A549 (cell line): ENCODE results near the gene SKIC8. TPM values are rescaled to one million over a fixed set of nuclear protein-coding genes. Genes with fewer than 3 reads are reported as not detected.
"Not testable (repeated sequence)": the region's sequence is repeated elsewhere in the genome, so short reads cannot be mapped to it uniquely, and the experiment has no call there.

ENCODE experiments used
- ATAC-seq, 2 experiments: fragments of 200-7000 bp in 1 of 2; fragments of >200 bp in 1 of 2; cut with Nextera tagmentation in 1 of 2; cut with Tn5 transposase in 1 of 2; 3 replicates each; pipeline versions ENCODE4 v1.8.0 to v1.9.1; 2018 to 2020; ENCODE audit warnings: mild to moderate bottlenecking in 1 of 2, moderate library complexity in 1 of 2
- CTCF ChIA-PET: fragments of 300-600 bp; sonication (Branson Sonifier 250); formaldehyde crosslinking; extraction: SDS; loops from one replicate; lab custom pipeline; 2021; ENCODE audit warnings: antibody characterized with exemption, inconsistent platforms; lab: Yijun Ruan, JAX
- POLR2A ChIA-PET: fragments of 350-600 bp; formaldehyde crosslinking; extraction: SDS; loops from one replicate; lab custom pipeline; 2021; ENCODE audit warnings: antibody characterized with exemption, inconsistent platforms; lab: Yijun Ruan, JAX
- DNase-seq, 2 experiments: peaks; one replicate each; pipeline versions ENCODE4 v3.0.0 to v3.0.0-alpha.2; 2011 to 2016; ENCODE audit warnings: low read depth in 1 of 2, low spot score in 1 of 2
- FAIRE-seq: peaks from 2 replicates; lab custom pipeline; 2011; peaks lifted over from hg19 to GRCh38; lab: Jason Lieb, UNC
- H3K27ac ChIP-seq, 2 experiments: fragments of >200 bp; sonication (Bioruptor Twin); formaldehyde crosslinking; 3 replicates each; pipeline ENCODE4 v1.5.1; 2016 to 2017
- H3K4me1 ChIP-seq: fragments of >200 bp; sonication (Bioruptor Twin); formaldehyde crosslinking; 3 replicates; pipeline ENCODE4 v1.6.1; 2016
- H3K4me2 ChIP-seq: fragments of >200 bp; sonication (Bioruptor Twin); formaldehyde crosslinking; 3 replicates; pipeline ENCODE4 v1.6.1; 2016
- H3K4me3 ChIP-seq: fragments of >200 bp; sonication (Bioruptor Twin); formaldehyde crosslinking; 3 replicates; pipeline ENCODE4 v1.5.1; 2016
- H3K9me3 ChIP-seq: fragments of >200 bp; sonication (Bioruptor Twin); formaldehyde crosslinking; 3 replicates; pipeline ENCODE4 v1.6.1; 2016
- CBX8 ChIP-seq: fragments of 200-600 bp; sonication (generic); IDR thresholded peaks from 2 replicates; pipeline ENCODE4 v1.6.1; 2016
- CHD2 ChIP-seq: fragments of 150-350 bp; IDR thresholded peaks from 2 replicates; pipeline ENCODE4 v1.6.1; 2014; ENCODE audit warnings: low read length; ENCODE audit not compliant: partially characterized antibody
- CHD4 ChIP-seq: fragments of 200-600 bp; sonication (generic); IDR thresholded peaks from 2 replicates; pipeline ENCODE4 v1.6.1; 2016; ENCODE audit warnings: antibody characterized with exemption, mild to moderate bottlenecking, borderline replicate concordance
- ESRRA ChIP-seq: fragments of 150-350 bp; IDR thresholded peaks from 2 replicates; pipeline ENCODE4 v1.6.1; 2014; ENCODE audit warnings: mild to moderate bottlenecking, low read length, borderline replicate concordance
- FOSB ChIP-seq: fragments of 250-450 bp; sonication (Bioruptor Pico); IDR thresholded peaks from 2 replicates; pipeline ENCODE4 v1.5.0; 2020; ENCODE audit warnings: mild to moderate bottlenecking, moderate library complexity
- HDAC2 ChIP-seq: fragments of 200-600 bp; sonication (generic); IDR thresholded peaks from 2 replicates; pipeline ENCODE4 v1.6.1; 2016
- KDM5A ChIP-seq: fragments of 200-600 bp; sonication (generic); IDR thresholded peaks from 2 replicates; pipeline ENCODE4 v1.6.1; 2016; ENCODE audit warnings: antibody characterized with exemption, mild to moderate bottlenecking
- NPAS2 ChIP-seq: fragments of 250-450 bp; sonication (Bioruptor Pico); IDR thresholded peaks from 2 replicates; pipeline ENCODE4 v1.8.0; 2022; ENCODE audit warnings: mild to moderate bottlenecking, moderate library complexity, borderline replicate concordance
- NR3C1 ChIP-seq: fragments of >200 bp; sonication (Bioruptor Twin); formaldehyde crosslinking; IDR thresholded peaks from 3 replicates; pipeline ENCODE4 v1.6.1; 2017
- PBX3 ChIP-seq: IDR thresholded peaks from 2 replicates; pipeline ENCODE4 v1.6.1; 2012
- POLR2A ChIP-seq: IDR thresholded peaks from 2 replicates; pipeline ENCODE4 v1.6.1; 2012; ENCODE audit warnings: mild to moderate bottlenecking, low read length
- POLR2AphosphoS2 ChIP-seq: conservative IDR thresholded peaks from 2 replicates; pipeline ENCODE4 v1.6.1; 2012; ENCODE audit warnings: low read length, improper control_type of control experiment, inconsistent platforms
- RAD21 ChIP-seq, 2 experiments: fragments of >200 bp in 1 of 2; sonication (Bioruptor Twin) in 1 of 2; formaldehyde crosslinking in 1 of 2; IDR thresholded peaks in 1 of 2; conservative IDR thresholded peaks in 1 of 2; 2 replicates in 1 of 2; 3 replicates in 1 of 2; pipeline ENCODE4 v1.6.1; 2012 to 2018; ENCODE audit warnings: inconsistent platforms in 1 of 2
- RARB ChIP-seq: fragments of 250-450 bp; sonication (Bioruptor Pico); IDR thresholded peaks from 2 replicates; pipeline ENCODE4 v1.8.0; 2021; ENCODE audit warnings: mild to moderate bottlenecking, moderate library complexity
- TP53 ChIP-seq: fragments of 250-450 bp; sonication (Bioruptor Pico); IDR thresholded peaks from 2 replicates; pipeline ENCODE4 v1.5.0; 2021; ENCODE audit warnings: mild to moderate bottlenecking, moderate library complexity
- ZC3H11A ChIP-seq: fragments of 450-650 bp; IDR thresholded peaks from 2 replicates; pipeline ENCODE4 v1.6.1; 2014; ENCODE audit warnings: antibody characterized with exemption, mild to moderate bottlenecking
- ZFP36 ChIP-seq: fragments of 450-650 bp; IDR thresholded peaks from 2 replicates; pipeline ENCODE4 v1.6.1; 2014; ENCODE audit warnings: borderline replicate concordance; ENCODE audit not compliant: partially characterized antibody
- ZNF302 ChIP-seq: fragments of 250-450 bp; sonication (Bioruptor Pico); IDR thresholded peaks from 2 replicates; pipeline ENCODE4 v1.9.0; 2021; ENCODE audit warnings: inconsistent platforms, mild to moderate bottlenecking, moderate library complexity
- WGBS: methylation state at CpG from one replicate; pipeline ENCODE4 v1.1.6; 2017; ENCODE audit errors: missing lambda C conversion rate; 5-methylcytosine and 5-hydroxymethylcytosine counted together
- polyA plus RNA-seq, 4 experiments: library from polyadenylated mRNA; depleted of rRNA in 3 of 4; stranded (reverse); fragments of >200 nt; fragmentation: RNase III in 1 of 4; extraction: RNeasy Plus Mini Kit Qiagen cat#74134 plus additional on column Dnase treatment in 1 of 4; gene quantifications; 2 replicates in 3 of 4; 3 replicates in 1 of 4; pipeline ENCODE4 v1.2.3, GENCODE V29; 2011 to 2017
- TF ChIP-seq, protein P1 (sequence below): fragments of 250-450 bp; sonication (Bioruptor Pico); IDR thresholded peaks from 2 replicates; pipeline ENCODE4 v1.5.0; 2020; ENCODE audit warnings: low read depth, mild to moderate bottlenecking, moderate library complexity
- TF ChIP-seq, protein P2 (sequence below): fragments of 150-350 bp; IDR thresholded peaks from 2 replicates; pipeline ENCODE4 v1.6.1; 2014; ENCODE audit warnings: low read depth, mild to moderate bottlenecking, low read length

The SKIC8 gene
- polyA plus RNA-seq, 2 of the 4 experiments (the other 2 are of a cell fraction) = 143 to 177 TPM

GRCh38 chr15:78247911-78248310 lies 51.5 kb downstream of the SKIC8 start:
- no peaks in the 10 kb centered on the region for H3K4me1 ChIP-seq
- H3K4me2 ChIP-seq = no peak overlapping the region
- TF ChIP-seq POLR2AphosphoS2 (no peak), RARB (CRISPR knock-in tag) (no peak), PBX3 (no peak), CHD4 (no peak), POLR2A (no peak), ESRRA (no peak), ZC3H11A (no peak), ZNF302 (CRISPR knock-in tag) (no peak), CHD2 (no peak), HDAC2 (no peak), NPAS2 (CRISPR knock-in tag) (no peak), ZFP36 (no peak), FOSB (CRISPR knock-in tag) (no peak), RAD21 (conservative IDR thresholded peaks at IDR 0.05 in 1 of 2, IDR thresholded peaks at IDR 0.05 in 1 of 2) (no peak), CBX8 (no peak), KDM5A (no peak), NR3C1 (no peak), TP53 (CRISPR knock-in tag) (no peak)
- TF ChIP-seq, protein P1, sequence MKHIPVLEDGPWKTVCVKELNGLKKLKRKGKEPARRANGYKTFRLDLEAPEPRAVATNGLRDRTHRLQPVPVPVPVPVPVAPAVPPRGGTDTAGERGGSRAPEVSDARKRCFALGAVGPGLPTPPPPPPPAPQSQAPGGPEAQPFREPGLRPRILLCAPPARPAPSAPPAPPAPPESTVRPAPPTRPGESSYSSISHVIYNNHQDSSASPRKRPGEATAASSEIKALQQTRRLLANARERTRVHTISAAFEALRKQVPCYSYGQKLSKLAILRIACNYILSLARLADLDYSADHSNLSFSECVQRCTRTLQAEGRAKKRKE (CRISPR knock-in tag) = no peak
- TF ChIP-seq, protein P2, sequence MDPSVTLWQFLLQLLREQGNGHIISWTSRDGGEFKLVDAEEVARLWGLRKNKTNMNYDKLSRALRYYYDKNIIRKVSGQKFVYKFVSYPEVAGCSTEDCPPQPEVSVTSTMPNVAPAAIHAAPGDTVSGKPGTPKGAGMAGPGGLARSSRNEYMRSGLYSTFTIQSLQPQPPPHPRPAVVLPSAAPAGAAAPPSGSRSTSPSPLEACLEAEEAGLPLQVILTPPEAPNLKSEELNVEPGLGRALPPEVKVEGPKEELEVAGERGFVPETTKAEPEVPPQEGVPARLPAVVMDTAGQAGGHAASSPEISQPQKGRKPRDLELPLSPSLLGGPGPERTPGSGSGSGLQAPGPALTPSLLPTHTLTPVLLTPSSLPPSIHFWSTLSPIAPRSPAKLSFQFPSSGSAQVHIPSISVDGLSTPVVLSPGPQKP = no peak
- POLR2A ChIA-PET = no interaction called here
- H3K4me3 ChIP-seq = no peak overlapping the region
- FAIRE-seq (no peak), DNase-seq (no peak), ATAC-seq (no peak)
- H3K9me3 ChIP-seq = no peaks in the 10 kb centered on the region
- CTCF ChIA-PET = interaction anchor here (0.8 to 1.2 kb wide), 4 partner anchors 53 to 289 kb away, joined by 3 to 4 read pairs (median 3); no protein-coding TSS in a partner anchor
- no peak overlapping the region for H3K27ac ChIP-seq
- 0% methylated on average over 1 of the region's 1 CpG for WGBS

DNA sequence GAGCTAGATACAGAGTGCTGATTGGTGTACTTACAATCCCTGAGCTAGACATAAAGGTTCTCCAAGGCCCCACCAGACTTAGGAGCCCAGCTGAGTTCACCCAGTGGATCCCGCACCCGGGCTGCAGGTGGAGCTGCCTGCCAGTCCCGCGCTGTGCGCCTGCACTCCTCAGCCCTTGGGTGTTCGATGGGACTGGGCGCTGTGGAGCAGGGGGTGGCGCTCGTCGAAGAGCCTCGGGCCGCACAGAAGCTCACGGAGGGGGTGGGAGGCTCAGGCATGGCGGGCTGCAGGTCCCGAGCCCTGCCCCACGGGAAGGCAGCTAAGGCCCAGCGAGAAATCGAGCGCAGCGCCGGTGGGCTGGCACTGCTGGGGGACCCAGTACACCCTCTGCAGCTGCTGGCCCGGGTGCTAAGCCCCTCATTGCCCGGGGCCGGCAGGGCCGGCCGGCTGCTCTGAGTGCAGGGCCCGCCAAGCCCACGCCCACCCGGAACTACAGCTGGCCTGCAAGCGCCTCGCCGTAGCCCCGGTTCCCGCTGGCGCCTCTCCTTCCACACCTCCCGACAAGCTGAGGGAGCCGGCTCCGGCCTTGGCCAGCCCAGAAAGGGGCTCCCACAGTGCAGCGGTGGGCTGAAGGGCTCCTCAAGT lies 53.3 kb downstream of the SKIC8 start:
- H3K4me3 ChIP-seq, H3K27ac ChIP-seq, H3K9me3 ChIP-seq, POLR2A ChIA-PET, FAIRE-seq, H3K4me1 ChIP-seq, ATAC-seq, H3K4me2 ChIP-seq, DNase-seq: not testable (repeated sequence)
- 79% methylated on average over 20 of the region's 39 CpGs for WGBS
- CTCF ChIA-PET = interaction anchor here (0.7 to 9.2 kb wide), 5 partner anchors 12 to 135 kb away, joined by 3 to 251 read pairs (median 27); no protein-coding TSS in a partner anchor

DNA sequence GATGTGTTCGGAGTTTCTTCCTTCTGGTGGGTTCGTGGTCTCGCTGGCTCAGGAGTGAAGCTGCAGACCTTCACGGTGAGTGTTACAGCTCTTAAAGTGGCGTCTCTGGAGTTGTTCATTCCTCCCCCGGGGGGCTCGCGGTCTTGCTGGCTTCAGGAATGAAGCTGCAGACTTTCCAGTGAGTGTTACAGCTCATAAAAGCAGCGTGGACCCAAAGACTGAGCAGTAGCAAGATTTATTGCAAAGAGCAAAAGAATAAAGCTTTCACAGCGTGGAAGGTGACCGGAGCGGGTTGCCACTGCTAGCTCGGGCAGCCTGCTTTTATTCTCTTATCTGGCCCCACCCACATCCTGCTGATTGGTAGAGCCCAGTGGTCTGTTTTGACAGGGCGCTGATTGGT lies 54.0 kb downstream of the SKIC8 start:
- WGBS = 63% methylated on average over 14 of the region's 14 CpGs
- CTCF ChIA-PET = interaction anchor here (1.0 to 9.2 kb wide), 9 partner anchors 8 to 134 kb away, joined by 3 to 251 read pairs (median 4); no protein-coding TSS in a partner anchor
- POLR2A ChIA-PET, H3K9me3 ChIP-seq, FAIRE-seq, H3K4me2 ChIP-seq, H3K4me3 ChIP-seq, DNase-seq, ATAC-seq, H3K4me1 ChIP-seq, H3K27ac ChIP-seq: not testable (repeated sequence)
